ENCODE results near the gene HIF3A.

DNA sequence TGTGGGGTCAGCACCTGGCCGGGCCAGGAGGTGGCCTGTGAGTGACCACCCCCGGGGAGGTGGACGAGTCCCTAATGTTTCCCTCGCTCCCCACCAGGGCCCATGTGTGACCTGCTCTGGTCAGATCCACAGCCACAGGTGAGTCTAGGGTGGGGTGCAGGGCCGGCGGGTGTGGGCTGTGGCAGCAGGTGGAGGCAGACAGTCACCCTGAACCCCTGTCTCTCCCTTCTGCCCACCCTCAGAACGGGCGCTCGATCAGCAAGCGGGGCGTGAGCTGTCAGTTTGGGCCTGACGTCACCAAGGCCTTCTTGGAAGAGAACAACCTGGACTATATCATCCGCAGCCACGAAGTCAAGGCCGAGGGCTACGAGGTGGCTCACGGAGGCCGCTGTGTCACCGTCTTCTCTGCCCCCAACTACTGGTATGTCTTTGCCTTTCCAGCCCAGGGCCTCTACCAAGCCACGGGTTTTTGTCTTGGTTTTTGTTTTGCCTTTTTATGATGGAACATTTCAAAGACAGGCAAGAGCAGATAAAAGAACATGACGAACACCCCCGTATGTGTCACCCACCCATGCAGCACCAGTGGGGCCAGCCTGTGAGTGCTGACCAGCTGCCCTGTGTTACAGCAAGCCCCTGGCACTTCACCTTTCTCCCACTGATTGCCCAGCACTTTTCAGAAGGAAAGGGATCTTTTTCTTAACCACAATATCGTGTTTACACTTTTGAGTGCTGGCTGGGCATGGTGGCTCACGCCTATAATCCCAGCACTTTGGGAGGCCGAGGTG lies 91.7 kb downstream of the HIF3A start:
- TF ChIP-seq, protein P1, sequence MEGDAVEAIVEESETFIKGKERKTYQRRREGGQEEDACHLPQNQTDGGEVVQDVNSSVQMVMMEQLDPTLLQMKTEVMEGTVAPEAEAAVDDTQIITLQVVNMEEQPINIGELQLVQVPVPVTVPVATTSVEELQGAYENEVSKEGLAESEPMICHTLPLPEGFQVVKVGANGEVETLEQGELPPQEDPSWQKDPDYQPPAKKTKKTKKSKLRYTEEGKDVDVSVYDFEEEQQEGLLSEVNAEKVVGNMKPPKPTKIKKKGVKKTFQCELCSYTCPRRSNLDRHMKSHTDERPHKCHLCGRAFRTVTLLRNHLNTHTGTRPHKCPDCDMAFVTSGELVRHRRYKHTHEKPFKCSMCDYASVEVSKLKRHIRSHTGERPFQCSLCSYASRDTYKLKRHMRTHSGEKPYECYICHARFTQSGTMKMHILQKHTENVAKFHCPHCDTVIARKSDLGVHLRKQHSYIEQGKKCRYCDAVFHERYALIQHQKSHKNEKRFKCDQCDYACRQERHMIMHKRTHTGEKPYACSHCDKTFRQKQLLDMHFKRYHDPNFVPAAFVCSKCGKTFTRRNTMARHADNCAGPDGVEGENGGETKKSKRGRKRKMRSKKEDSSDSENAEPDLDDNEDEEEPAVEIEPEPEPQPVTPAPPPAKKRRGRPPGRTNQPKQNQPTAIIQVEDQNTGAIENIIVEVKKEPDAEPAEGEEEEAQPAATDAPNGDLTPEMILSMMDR (optimal IDR thresholded peaks at IDR 0.05 in 1 of 3, IDR thresholded peaks at IDR 0.05 in 1 of 3, conservative IDR thresholded peaks at IDR 0.05 in 1 of 3; ENCODE audit: extremely low read depth in 1 of 3, insufficient read depth in 2 of 3, low read length in 3 of 3), result no peak
- TF ChIP-seq EZH2 (IDR thresholded peaks at IDR 0.05; ENCODE audit: low read length), result no peak

Measured in keratinocyte (primary cell).